HG02885 (cell line): ENCODE results near the gene PRKCQ.
"Not testable (repeated sequence)": the region's sequence is repeated elsewhere in the genome, so short reads cannot be mapped to it uniquely, and the experiment has no call there.

Source experiments
- ATAC-seq: cut with Tn5 transposase; IDR thresholded peaks from one replicate; pipeline ENCODE4 v1.9.1; 2021; ENCODE audit warnings: mild to moderate bottlenecking; ENCODE audit not compliant: unreplicated experiment, poor library complexity

Gene PRKCQ

DNA sequence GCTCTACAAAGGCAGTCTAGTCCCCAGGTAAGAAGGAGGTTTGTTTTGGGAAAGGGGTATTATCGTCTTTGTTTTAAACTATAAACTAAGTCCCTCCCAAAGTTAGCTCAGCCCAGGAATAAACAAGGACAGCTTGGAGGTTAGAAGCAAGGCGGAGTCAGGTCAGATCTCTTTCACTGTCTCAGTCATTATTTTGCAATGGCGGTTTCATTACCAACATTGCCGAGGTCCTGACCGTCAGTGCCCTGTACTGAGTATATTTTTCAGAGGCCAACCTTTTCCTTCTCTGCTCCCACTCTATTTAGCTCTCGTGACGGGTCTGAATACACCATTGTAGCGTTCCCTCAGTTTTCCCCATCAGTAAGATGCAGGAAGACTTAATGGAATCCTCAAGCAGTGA lies 184.5 kb downstream of the PRKCQ start:
- ATAC-seq = no peak

DNA sequence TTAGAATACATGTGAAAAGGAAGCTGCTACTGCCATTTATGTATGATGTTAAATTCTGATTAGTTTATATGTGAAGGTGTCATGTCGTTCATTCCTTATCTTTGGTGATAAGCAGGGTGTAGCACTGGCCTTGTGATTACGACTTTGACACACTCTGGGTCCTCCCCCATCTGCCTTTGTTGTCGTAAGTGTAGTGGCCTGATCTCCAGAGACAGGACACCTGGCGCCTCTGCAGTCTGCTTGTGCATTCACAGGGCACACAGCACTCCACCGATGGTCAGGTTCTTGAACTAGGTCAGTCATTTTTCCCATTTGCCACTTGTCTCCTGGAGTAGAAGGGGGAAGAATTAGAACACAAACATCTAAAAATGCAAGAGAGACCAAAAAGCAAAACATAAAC lies 186.0 kb downstream of the PRKCQ start:
- ATAC-seq = no peak

GRCh38 chr10:6393168-6393567 lies 186.9 kb downstream of the PRKCQ start:
- ATAC-seq = no peak

DNA sequence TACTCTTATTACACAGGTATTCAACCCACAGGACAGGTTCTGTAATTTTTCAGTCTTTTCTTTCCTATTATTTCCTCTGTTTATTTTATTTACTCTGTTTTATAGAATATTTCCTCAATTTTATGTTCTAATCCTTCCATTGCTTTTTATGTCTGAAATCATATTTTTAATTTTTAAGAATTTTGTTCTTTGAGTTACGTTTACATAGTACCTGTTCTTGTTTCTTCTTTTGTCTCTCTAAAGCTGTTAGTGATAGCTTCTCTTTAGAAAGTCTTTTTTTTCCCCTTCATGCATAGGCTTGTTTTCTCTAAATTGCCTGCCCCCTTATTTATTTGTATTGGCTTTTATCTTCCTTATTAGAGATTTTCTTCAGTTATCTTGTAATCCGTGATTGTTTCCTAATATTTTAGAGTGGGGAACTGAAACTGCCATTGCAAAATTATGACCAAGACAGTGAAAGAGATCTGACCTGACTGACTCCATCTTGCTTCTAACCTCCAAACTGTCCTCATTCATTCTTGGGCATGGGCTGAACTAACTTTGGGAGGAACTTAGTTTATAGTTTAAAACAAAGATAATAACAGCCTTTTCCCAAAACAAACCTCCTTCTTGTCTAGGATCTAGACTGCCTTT lies 189.7 kb downstream of the PRKCQ start:
- ATAC-seq = no peak

GRCh38 chr10:6388261-6388893 lies 191.7 kb downstream of the PRKCQ start:
- no peak for ATAC-seq

- ATAC-seq = no peak
Observed at GRCh38 chr10:6386960-6387359, 193.1 kb downstream of the PRKCQ start.

- no peak for ATAC-seq
Observed at GRCh38 chr10:6386346-6386745, 193.7 kb downstream of the PRKCQ start.

GRCh38 chr10:6385665-6386064 lies 194.4 kb downstream of the PRKCQ start:
- no peak for ATAC-seq

DNA sequence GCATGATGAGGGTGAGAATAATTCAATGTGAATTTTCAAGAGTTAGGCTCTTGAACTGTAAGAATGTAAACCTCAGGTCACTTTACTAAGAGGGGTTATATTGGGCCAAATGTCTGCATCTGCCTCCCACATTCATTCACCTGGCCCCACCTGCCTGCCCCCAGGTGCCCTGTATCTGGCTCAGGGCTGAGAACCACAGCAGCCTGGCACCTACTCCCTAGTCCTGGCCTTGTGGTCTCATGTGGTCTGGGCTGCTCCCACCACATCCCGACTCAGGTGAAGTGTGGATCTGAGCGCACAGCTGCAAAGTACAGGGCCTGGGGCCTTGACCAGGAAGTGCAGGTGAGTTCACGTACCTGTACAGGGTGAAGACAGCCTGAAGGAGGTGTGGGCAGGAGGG lies 195.2 kb downstream of the PRKCQ start:
- ATAC-seq = no peak

DNA sequence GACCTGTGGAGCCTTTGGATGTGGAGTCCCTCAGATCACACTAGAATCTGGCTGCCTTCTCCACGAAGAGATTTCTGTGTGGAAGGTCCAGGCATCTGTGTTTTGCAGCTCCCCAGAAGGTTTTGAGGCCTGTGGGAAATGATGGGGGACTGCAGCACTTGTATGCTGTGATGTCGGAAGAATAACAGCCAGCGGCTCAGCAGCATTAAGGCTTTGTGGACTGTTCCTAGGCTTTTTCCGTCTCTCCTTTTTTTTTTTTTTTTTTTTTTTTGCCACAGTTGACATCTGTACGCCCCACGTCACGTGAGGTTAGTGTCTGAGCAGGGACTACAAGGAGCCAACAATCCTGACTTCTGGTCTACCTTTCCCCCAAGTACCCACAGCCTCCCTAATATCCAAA lies 196.0 kb downstream of the PRKCQ start:
- ATAC-seq = no peak

DNA sequence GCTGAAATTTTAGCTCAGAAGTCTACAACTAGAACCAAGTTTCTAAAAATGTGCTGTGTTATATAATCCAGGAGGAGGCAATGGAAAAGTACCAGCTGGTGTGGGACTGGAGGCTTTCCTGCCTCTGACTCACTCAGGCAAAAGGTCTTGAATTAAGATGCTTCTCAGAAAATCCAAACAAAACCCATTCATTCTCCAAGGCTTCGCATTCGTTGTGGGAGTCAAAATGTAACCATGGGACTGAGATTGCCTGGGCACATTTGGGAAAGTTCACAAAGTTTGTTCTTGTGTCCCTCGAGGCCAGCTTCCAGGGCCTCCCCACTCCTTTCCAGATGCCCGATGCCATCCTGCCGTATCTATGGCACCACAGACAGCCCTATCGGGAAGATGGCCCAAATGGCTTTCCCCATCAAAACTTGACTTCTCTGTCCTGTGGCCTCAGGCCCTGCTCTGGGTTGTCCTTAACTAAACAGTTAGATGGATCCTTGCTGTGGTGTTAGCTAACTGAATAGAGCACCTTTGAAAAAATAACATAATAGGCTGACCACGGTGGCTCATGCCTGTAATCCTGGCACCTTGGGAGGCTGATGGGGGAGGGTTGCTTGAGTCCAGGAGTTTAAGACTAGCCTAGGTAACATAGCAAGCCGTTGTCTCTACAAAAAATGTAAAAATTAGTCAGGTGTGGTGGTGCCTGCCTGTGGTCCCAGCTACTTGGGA lies 196.8 kb downstream of the PRKCQ start:
- no peak for ATAC-seq

DNA sequence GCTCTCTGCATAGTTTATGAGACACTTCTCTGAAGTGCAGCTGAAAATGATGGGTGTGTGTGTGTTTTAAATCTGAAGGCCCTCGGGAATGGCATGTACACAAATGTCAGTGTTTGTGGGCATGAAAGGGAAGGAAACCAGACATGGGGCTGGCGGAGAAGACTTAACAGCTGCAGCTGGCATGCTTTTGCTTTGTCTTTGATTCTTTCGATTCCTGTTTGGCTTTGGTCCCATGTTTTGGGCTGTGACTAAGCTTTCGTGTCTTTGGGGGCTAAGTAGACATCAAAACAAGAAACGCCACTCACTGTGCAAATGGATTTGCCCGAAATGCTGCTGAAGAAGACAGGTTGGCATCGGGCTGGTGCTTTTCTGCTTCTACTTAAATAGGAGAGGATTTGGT lies 198.0 kb downstream of the PRKCQ start:
- ATAC-seq = no peak

GRCh38 chr10:6380478-6380877 lies 199.6 kb downstream of the PRKCQ start:
- ATAC-seq = not testable (repeated sequence)

GRCh38 chr10:6379015-6379776 lies 200.9 kb downstream of the PRKCQ start:
- no peak for ATAC-seq
